HG03064 (cell line): ENCODE results near the gene LRRK2.
A peak's percentile ranks its signal among the peaks of the same experiment; 100 is the strongest.
"Not testable (repeated sequence)": the region's sequence is repeated elsewhere in the genome, so short reads cannot be mapped to it uniquely, and the experiment has no call there.

Experiments
- ATAC-seq: cut with Tn5 transposase; IDR thresholded peaks from one replicate; pipeline ENCODE4 v1.9.1; 2021; ENCODE audit warnings: low read depth; ENCODE audit not compliant: unreplicated experiment

LRRK2 gene

DNA sequence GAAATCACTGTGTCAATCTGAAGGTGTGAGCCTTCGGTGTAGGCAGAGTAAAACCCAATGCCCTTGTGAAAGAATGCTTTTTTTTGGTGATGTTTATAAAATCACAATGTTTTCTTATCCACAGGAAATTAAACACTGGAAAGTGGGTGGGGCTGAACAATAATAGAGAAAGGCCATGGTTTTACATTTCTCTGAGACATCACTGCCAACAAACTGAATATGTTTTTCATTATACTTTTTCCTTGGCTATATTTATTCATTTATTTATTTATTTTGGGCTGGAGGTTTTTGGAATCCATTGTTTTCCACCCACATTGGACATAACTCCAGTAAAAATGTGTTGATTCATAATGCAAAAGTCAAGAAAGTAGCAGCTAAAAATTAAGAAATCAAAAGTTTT, 16.9 kb downstream of the LRRK2 start:
- no peak for ATAC-seq

DNA sequence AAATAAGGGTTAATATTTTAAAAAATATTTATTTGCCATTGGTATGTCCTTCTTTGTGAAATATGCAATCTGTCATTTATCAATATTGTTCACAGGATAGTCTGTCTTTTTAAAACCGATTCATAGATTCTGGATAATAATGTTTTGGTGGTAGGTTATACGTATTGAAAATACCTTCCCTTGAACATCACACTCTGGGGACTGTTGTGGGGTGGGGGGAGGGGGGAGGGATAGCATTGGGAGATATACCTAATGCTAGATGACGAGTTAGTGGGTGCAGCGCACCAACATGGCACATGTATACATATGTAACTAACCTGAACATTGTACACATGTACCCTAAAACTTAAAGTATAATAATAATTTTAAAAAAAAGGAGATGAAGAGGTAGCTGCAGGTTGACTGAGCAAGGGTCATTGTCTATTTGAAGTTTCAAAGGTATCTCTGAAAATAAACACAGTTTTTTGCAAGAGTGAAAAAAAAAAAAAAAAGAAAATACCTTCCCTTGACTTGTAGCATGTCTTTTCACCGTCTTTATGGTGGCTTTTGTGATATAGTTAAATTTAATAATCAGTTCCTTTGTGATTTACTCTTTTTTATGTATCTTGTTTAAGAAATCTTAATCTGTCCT, 19.8 kb downstream of the LRRK2 start:
- ATAC-seq, result not testable (repeated sequence)

- no peak for ATAC-seq
Measured at GRCh38 chr12:40248034-40248433, 23.2 kb downstream of the LRRK2 start.

DNA sequence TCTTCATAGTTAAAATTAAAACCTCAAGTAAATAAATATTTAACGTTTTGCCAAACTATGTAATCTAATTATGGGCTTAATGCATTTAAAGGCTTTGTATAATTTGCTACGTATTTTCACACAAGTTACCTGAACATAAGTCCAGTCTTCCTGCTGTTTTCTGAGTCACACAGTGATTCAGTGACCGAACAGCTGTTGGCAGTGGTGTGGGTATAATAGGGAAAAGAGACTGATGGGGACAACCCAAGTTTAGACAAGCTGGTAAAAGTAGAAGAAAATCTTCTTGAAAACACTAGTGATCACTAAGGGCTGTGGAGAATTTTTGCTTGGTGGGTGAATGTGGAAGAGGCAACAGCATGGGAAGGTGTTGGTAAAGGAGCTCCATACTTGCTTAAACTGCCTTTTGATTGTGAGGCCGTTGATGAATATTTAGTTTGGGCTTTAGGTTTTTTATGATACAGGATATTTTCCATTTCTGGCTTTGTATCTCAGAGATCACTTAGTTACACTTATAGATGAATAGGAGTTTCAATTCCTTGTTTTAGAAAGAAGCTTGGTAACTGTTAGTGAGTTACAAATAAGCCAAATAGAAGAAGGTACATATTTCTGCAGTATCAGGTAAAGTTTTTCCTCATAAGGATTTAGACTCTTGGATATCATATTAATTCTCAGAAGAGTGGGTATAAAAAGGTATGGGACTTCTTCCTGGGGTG, 23.9 kb downstream of the LRRK2 start:
- peak; percentile 65 for ATAC-seq

- ATAC-seq, result not testable (repeated sequence)
Measured at GRCh38 chr12:40250652-40251051, 25.9 kb downstream of the LRRK2 start.

DNA sequence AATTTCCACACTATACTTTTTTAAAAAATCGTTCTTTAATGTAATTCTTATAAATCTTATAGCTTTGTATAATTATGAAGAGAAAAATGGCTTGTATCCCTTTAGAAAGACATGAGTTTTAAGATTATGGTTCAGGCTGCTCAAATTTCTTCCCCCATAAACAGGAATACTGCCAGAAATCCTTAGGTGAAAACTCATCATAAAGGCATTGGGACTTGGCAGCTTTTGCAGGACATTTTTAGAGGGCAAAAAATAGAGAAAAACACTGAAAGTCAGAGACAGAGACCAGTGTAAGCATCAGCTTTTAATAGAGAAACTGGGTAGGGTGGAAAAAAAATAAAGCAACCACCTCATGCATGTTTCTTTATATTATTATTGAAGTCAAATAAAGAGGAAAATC, 29.1 kb downstream of the LRRK2 start:
- ATAC-seq, result no peak

GRCh38 chr12:40254455-40255085, 29.8 kb downstream of the LRRK2 start:
- no peak for ATAC-seq

- ATAC-seq, result no peak
Measured at GRCh38 chr12:40258371-40258770, 33.6 kb downstream of the LRRK2 start.

GRCh38 chr12:40261937-40262336, 37.1 kb downstream of the LRRK2 start:
- peak; percentile 77 for ATAC-seq

DNA sequence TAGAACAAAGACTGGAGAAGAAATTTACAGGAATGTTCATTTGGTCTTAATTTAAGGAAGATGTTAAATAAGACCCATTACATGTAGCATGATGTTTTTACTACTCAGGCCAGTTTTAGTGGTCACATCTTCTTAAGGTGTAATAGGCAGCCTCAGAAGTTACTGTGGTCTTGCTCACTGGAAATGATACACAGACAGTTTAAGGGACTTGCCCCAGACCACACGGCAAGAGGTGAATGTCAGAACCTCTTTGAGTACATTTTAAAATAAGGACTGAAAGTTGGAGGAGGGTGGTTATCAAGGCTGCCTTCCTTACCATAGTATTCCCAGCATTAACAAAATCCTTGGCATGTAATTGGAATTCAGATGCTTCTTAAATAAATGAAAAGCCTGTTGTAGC, 37.9 kb downstream of the LRRK2 start:
- ATAC-seq, result peak; percentile 71

DNA sequence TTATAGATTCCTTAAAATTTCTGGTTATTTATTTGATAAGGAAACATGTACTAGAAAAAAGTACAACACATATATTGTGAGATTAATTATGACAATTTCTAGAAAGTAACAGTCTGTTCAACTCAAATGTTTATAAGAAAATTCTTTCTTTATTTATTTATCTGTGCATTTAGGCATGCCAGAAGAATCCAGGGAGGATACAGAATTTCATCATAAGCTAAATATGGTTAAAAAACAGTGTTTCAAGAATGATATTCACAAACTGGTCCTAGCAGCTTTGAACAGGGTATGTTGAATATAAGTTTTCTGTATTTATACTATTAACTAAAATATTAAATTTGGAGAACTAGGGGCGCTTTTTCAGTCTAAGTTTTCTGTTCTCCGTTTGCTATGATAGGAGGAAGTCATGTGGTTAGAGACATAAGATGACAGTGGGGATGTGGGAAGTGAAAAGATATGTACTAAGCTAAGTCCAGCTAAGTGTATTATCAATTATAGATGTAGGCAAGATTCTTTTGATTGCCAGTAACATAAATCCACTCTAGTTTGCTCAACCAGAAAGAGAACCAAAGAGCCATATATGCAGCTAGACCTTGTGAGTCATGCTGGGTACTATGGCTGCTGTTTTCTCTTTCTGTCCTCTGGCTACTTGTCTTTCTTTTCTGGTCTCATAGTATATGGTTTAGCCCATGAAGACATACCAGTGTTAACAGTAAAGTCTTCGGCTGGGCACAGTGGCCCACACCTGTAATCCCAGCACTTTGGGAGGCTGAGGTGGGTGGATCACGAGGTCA, 39.0 kb downstream of the LRRK2 start:
- ATAC-seq, result no peak

GRCh38 chr12:40271981-40272664, 47.3 kb downstream of the LRRK2 start:
- no peak for ATAC-seq

- no peak for ATAC-seq
Measured at GRCh38 chr12:40281791-40282364, 57.1 kb downstream of the LRRK2 start.

- no peak for ATAC-seq
Measured at GRCh38 chr12:40286583-40286982, 61.8 kb downstream of the LRRK2 start.

- no peak for ATAC-seq
Measured at GRCh38 chr12:40287369-40287975, 62.7 kb downstream of the LRRK2 start.

GRCh38 chr12:40292788-40293429, 68.1 kb downstream of the LRRK2 start:
- no peak for ATAC-seq

GRCh38 chr12:40298341-40298740, 73.5 kb downstream of the LRRK2 start:
- ATAC-seq, result no peak

DNA sequence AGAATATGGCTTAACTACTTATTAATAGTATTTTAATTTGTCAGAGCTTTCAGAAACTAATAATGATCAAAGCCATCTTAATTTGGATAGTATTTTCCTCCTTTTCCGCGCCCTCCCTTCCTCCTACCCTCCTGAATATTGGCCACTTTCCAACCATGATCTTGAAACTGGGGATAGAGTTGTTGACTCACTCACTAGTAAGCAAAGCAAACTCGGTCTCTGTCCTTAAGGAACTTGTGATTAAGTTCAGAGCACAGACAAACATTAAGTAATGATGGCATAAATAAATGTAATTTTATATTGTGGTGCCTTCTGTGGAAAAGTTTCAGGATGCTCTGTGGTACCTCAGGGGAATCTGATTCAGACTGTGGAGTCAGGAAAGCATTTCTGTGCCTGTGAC, 75.7 kb downstream of the LRRK2 start:
- ATAC-seq, result no peak

DNA sequence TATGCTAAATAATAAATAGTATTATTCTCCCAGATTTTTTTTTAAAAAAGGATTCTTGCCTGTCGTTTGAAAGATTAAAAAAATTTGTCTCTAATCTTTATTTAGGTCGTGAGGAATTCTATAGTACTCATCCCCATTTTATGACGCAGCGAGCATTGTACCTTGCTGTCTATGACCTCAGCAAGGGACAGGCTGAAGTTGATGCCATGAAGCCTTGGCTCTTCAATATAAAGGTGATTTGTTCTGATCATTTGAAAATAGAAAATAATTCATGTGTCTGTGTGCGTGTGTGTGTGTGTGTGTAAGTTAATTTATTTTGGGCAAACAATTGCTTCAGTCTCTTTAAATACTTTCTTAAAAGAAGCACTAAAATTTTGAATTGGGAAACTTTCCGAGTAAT, 84.2 kb downstream of the LRRK2 start:
- no peak for ATAC-seq
